Esophagus squamous epithelium (tissue), 4 donors: ENCODE data around the gene BARHL1.

ENCODE experiments used
- CTCF ChIP-seq, 6 experiments: fragments of 450-650 bp in 4 of 6; fragments of 200-600 bp in 2 of 6; sonication (generic) in 2 of 6; IDR thresholded peaks; one replicate each; pipeline ENCODE4 v1.5.1; 2016 to 2019; ENCODE audit warnings: antibody characterized with exemption in 6 of 6, mild to moderate bottlenecking in 4 of 6, moderate library complexity in 4 of 6
- POLR2A ChIP-seq, 4 donors: fragments of 450-650 bp; IDR thresholded peaks; one replicate each; pipeline ENCODE4 v1.6.1; 2017; ENCODE audit warnings: antibody characterized with exemption in 4 of 4, mild to moderate bottlenecking in 4 of 4, moderate library complexity in 3 of 4

GRCh38 chr9:132588501-132589147 lies 6.2 kb downstream of the BARHL1 start:
- TF ChIP-seq CTCF (IDR thresholded peaks at IDR 0.05) (no peak), POLR2A (IDR thresholded peaks at IDR 0.05) (no peak)
